Endodermal cell (in vitro differentiated cells): Measurements from ENCODE around the gene ZNF91. TPM values are rescaled to one million over a fixed set of nuclear protein-coding genes. Genes with fewer than 3 reads are reported as not detected.

Experiments used
- DNase-seq: peaks from one replicate; pipeline ENCODE4 v3.0.0-alpha.2; 2017
- H3K27ac ChIP-seq: 2 replicates; pipeline ENCODE4 v1.5.1; 2013; ENCODE audit warnings: mild to moderate bottlenecking, low read depth, low read length, moderate library complexity
- H3K27me3 ChIP-seq: 2 replicates; pipeline ENCODE4 v1.6.1; 2013; ENCODE audit warnings: mild to moderate bottlenecking, low read length, moderate library complexity; ENCODE audit not compliant: insufficient read depth, control insufficient read depth, poor library complexity, severe bottlenecking
- H3K36me3 ChIP-seq: 2 replicates; pipeline ENCODE4 v1.7.0; 2013; ENCODE audit warnings: mild to moderate bottlenecking, low read length, moderate library complexity; ENCODE audit not compliant: control insufficient read depth, insufficient read depth
- H3K4me1 ChIP-seq: one replicate; pipeline ENCODE4 v1.7.0; 2013; ENCODE audit warnings: low read length; ENCODE audit not compliant: control insufficient read depth, insufficient read depth
- H3K4me3 ChIP-seq: 2 replicates; pipeline ENCODE4 v1.5.1; 2013; ENCODE audit warnings: mild to moderate bottlenecking, low read length, moderate library complexity
- H3K9ac ChIP-seq: 2 replicates; pipeline ENCODE4 v1.6.1; 2013; ENCODE audit warnings: mild to moderate bottlenecking, low read length, moderate library complexity; ENCODE audit not compliant: poor library complexity, severe bottlenecking; ENCODE audit errors: extremely low read depth
- H3K9me3 ChIP-seq: 2 replicates; pipeline ENCODE4 v1.6.1; 2013; ENCODE audit warnings: mild to moderate bottlenecking, low read length, moderate library complexity; ENCODE audit not compliant: control insufficient read depth
- H3K27ac Mint-ChIP-seq: 2 replicates; pipeline ENCODE4 v1.8.0; 2020; ENCODE audit warnings: mixed read lengths
- H3K27me3 Mint-ChIP-seq: 2 replicates; pipeline ENCODE4 v1.8.0; 2021; ENCODE audit warnings: mild to moderate bottlenecking, mixed read lengths; ENCODE audit not compliant: insufficient read depth
- H3K36me3 Mint-ChIP-seq: 2 replicates; pipeline ENCODE4 v1.8.0; 2020; ENCODE audit warnings: low read depth, mixed read lengths
- H3K4me1 Mint-ChIP-seq: 2 replicates; pipeline ENCODE4 v1.8.0; 2020; ENCODE audit warnings: mixed read lengths
- H3K4me3 Mint-ChIP-seq: 2 replicates; pipeline ENCODE4 v1.8.0; 2020; ENCODE audit warnings: mild to moderate bottlenecking, moderate library complexity, mixed read lengths
- H3K9me3 Mint-ChIP-seq: 2 replicates; pipeline ENCODE4 v1.8.0; 2020; ENCODE audit warnings: mild to moderate bottlenecking, mixed read lengths
- CTCF ChIP-seq: fragments of 200-600 bp; sonication (generic); conservative IDR thresholded peaks from 2 replicates; pipeline ENCODE4 v1.5.0; 2021; ENCODE audit warnings: antibody characterized with exemption, mild to moderate bottlenecking
- WGBS, 2 experiments: methylation state at CpG; one replicate each; pipeline versions ENCODE4 v1.1.5 to v1.1.7; 2013; ENCODE audit warnings: missing lambda C conversion rate in 2 of 2, mixed read lengths in 1 of 2; ENCODE audit not compliant: insufficient coverage in 1 of 2, insufficient read length in 1 of 2; 5-methylcytosine and 5-hydroxymethylcytosine counted together
- long read RNA-seq, 4 experiments: library from polyadenylated mRNA in 2 of 4; library from RNA in 1 of 4; library from capped mRNA in 1 of 4; stranded (forward) in 3 of 4; unstranded in 1 of 4; transcript quantifications; one replicate each; pipeline ENCODE4 v2.0.0, GENCODE V29; 2020 to 2021; ENCODE audit warnings: inconsistent platforms in 1 of 4
- polyA plus RNA-seq, 2 experiments: library from polyadenylated mRNA; stranded (reverse); fragments of 50-300 nt; gene quantifications; one replicate each; pipeline ENCODE4 v1.2.3, GENCODE V29; 2013
- total RNA-seq, 2 donors: library from RNA; stranded (reverse); fragmentation: NEBNext Ultra II Directional in 1 of 2; extraction: Animal tissue kit (Norgen Biotek cat#: 25700) in 1 of 2; gene quantifications; 2 replicates in 1 of 2; 3 replicates in 1 of 2; pipeline ENCODE4 v1.2.1, GENCODE V29; 2021

Gene ZNF91
- total RNA-seq: 10 to 100 TPM; 66.9 to 75.4 TPM
- 43.3 TPM for polyA plus RNA-seq (2013, experiment 1 of 2)
- 44.6 TPM for polyA plus RNA-seq (2013, experiment 2 of 2)
- long read RNA-seq, experiment 1, full-length matches to known transcripts: 2 of 5 reads
- long read RNA-seq, experiment 1, partial matches to known transcripts: 1 of 5 reads
- long read RNA-seq, experiment 1, other reads (novel, unspliced or antisense): 2 of 5 reads
- long read RNA-seq, experiment 2, full-length matches to known transcripts: 13 of 24 reads
- long read RNA-seq, experiment 2, partial matches to known transcripts: 1 of 24 reads
- long read RNA-seq, experiment 2, other reads (novel, unspliced or antisense): 10 of 24 reads
- long read RNA-seq, experiment 3, full-length matches to known transcripts: 60 of 85 reads
- long read RNA-seq, experiment 3, partial matches to known transcripts: 3 of 85 reads
- long read RNA-seq, experiment 3, other reads (novel, unspliced or antisense): 22 of 85 reads
- long read RNA-seq, experiment 4, partial matches to known transcripts: 0 of 4 reads
- long read RNA-seq, experiment 4, other reads (novel, unspliced or antisense): 2 of 4 reads

GRCh38 chr19:23395041-23395721 lies at the start of gene ZNF91:
Gene ZNF91 (minus strand): TSS chr19:23395471. CDS start chr19:23395354, 117 bp downstream.
- Mint-ChIP-seq H3K4me1 (peaks cover 28% of the 10 kb centered on the region), H3K27me3 (no peaks in the 10 kb centered on the region), H3K36me3 (peaks cover 20% of the 10 kb centered on the region), H3K4me3 (peak within 1 kb of the TSS; percentile 99), H3K9me3 (no peaks in the 10 kb centered on the region), H3K27ac (peak within 1 kb of the TSS; percentile 99)
- Histone ChIP-seq H3K4me3 (peak within 1 kb of the TSS; percentile 97), H3K27me3 (no peaks in the 10 kb centered on the region), H3K4me1 (peaks cover 2% of the 10 kb centered on the region), H3K9ac (peak within 1 kb of the TSS; percentile 99), H3K9me3 (no peaks in the 10 kb centered on the region), H3K36me3 (peaks cover 26% of the 10 kb centered on the region), H3K27ac (peak within 1 kb of the TSS; percentile 99)
- peak; percentile 98 for DNase-seq
- WGBS, 2 experiments: 0 to 1% methylated on average over 10 to 32 of the region's 32 CpGs
- TF ChIP-seq CTCF: no peak

GRCh38 chr19:23440791-23441190 lies 45.5 kb upstream of the ZNF91 start:
- peaks cover 9% of the 10 kb centered on the region for H3K36me3 Mint-ChIP-seq
- H3K27ac Mint-ChIP-seq: no peak overlapping the region
- H3K27ac ChIP-seq: no peak overlapping the region
- peaks cover 64% of the 10 kb centered on the region for H3K9me3 Mint-ChIP-seq
- H3K27me3 ChIP-seq: no peaks in the 10 kb centered on the region
- H3K27me3 Mint-ChIP-seq: peaks cover 2% of the 10 kb centered on the region
- no peak overlapping the region for H3K9ac ChIP-seq
- no peaks in the 10 kb centered on the region for H3K36me3 ChIP-seq
- no peaks in the 10 kb centered on the region for H3K4me1 ChIP-seq
- 71 to 73% methylated on average over 5 to 9 of the region's 9 CpGs for WGBS, 2 experiments
- H3K4me3 ChIP-seq: no peak overlapping the region
- peak; percentile 66 for TF ChIP-seq CTCF
- peaks cover 89% of the 10 kb centered on the region for H3K9me3 ChIP-seq
- DNase-seq: peak; percentile 82
- no peaks in the 10 kb centered on the region for H3K4me1 Mint-ChIP-seq
- H3K4me3 Mint-ChIP-seq: no peak overlapping the region

GRCh38 chr19:23440207-23440606 lies 44.9 kb upstream of the ZNF91 start:
- WGBS, 2 experiments: 81 to 85% methylated on average over 5 to 9 of the region's 9 CpGs
- no peak overlapping the region for H3K4me3 ChIP-seq
- no peak overlapping the region for H3K27ac ChIP-seq
- no peaks in the 10 kb centered on the region for H3K27me3 ChIP-seq
- Mint-ChIP-seq H3K27ac (no peak overlapping the region), H3K9me3 (peaks cover 67% of the 10 kb centered on the region), H3K4me1 (no peaks in the 10 kb centered on the region), H3K4me3 (no peak overlapping the region), H3K36me3 (peaks cover 9% of the 10 kb centered on the region), H3K27me3 (peaks cover 2% of the 10 kb centered on the region)
- no peak for TF ChIP-seq CTCF
- no peaks in the 10 kb centered on the region for H3K4me1 ChIP-seq
- H3K36me3 ChIP-seq: no peaks in the 10 kb centered on the region
- H3K9me3 ChIP-seq: peaks cover 84% of the 10 kb centered on the region
- no peak overlapping the region for H3K9ac ChIP-seq
- peak; percentile 77 for DNase-seq
